ENCODE measurements around the gene SYVN1.

GRCh38 chr11:65148657-65149056, 14.3 kb upstream of the SYVN1 start:
- TF ChIP-seq GATA2 (IDR thresholded peaks at IDR 0.05; ENCODE audit: low read depth, low read length): no peak
- TF ChIP-seq GATA3 (IDR thresholded peaks at IDR 0.05; ENCODE audit: low read depth, low read length): no peak
